Gastroesophageal sphincter (tissue), 4 donors: Measurements from ENCODE around the gene HEYL. TPM values are rescaled to one million over a fixed set of nuclear protein-coding genes. Genes with fewer than 3 reads are reported as not detected.

Experiments
- ATAC-seq: fragments of 150-250 bp; one replicate; pipeline ENCODE4 v1.9.1; 2016; ENCODE audit warnings: mild to moderate bottlenecking, moderate library complexity
- H3K27ac ChIP-seq, 4 donors: fragments of 200-600 bp; sonication (generic) in 3 of 4; 1 replicate in 3 of 4; 2 replicates in 1 of 4; pipeline ENCODE4 v1.5.1; 2016 to 2019
- H3K27me3 ChIP-seq: fragments of 200-600 bp; sonication (generic); one replicate; pipeline ENCODE4 v1.5.1; 2019
- H3K36me3 ChIP-seq, 2 donors: fragments of 200-600 bp; sonication (generic); one replicate each; pipeline ENCODE4 v1.5.1; 2019; ENCODE audit warnings: control low read depth in 1 of 2
- H3K4me1 ChIP-seq, 3 donors: fragments of 200-600 bp; sonication (generic); 1 replicate in 2 of 3; 2 replicates in 1 of 3; pipeline ENCODE4 v1.5.1; 2016 to 2019; ENCODE audit warnings: control low read depth in 2 of 3
- H3K4me3 ChIP-seq, 2 donors: fragments of 200-600 bp; sonication (generic); one replicate each; pipeline ENCODE4 v1.5.1; 2019; ENCODE audit warnings: mild to moderate bottlenecking in 1 of 2, moderate library complexity in 1 of 2
- H3K9me3 ChIP-seq, 3 donors: fragments of 200-600 bp; sonication (generic); one replicate each; pipeline ENCODE4 v1.5.1; 2017 to 2019; ENCODE audit warnings: control low read depth in 2 of 3
- EP300 ChIP-seq: sonication (generic); formaldehyde crosslinking; IDR thresholded peaks from one replicate; pipeline ENCODE4 v1.6.1; 2017; ENCODE audit warnings: antibody characterized with exemption, mild to moderate bottlenecking
- POLR2A ChIP-seq, 2 donors: fragments of 450-650 bp; IDR thresholded peaks; one replicate each; pipeline ENCODE4 v1.6.1; 2017; ENCODE audit warnings: antibody characterized with exemption in 2 of 2, mild to moderate bottlenecking in 2 of 2, moderate library complexity in 1 of 2
- POLR2AphosphoS5 ChIP-seq: sonication (generic); formaldehyde crosslinking; IDR thresholded peaks from one replicate; pipeline ENCODE4 v1.6.1; 2017; ENCODE audit warnings: antibody characterized with exemption
- WGBS, 2 donors: methylation state at CpG; one replicate each; pipeline ENCODE4 v1.1.5; 2018; ENCODE audit warnings: low coverage in 1 of 2; 5-methylcytosine and 5-hydroxymethylcytosine counted together
- total RNA-seq, 4 donors: library from RNA; depleted of rRNA; stranded (reverse); fragments of >200 nt; gene quantifications; one replicate each; pipeline ENCODE4 v1.1.0, GENCODE V29; 2016
- TF ChIP-seq, protein P1 (sequence below), 4 experiments: fragments of 200-600 bp in 2 of 4; fragments of 450-650 bp in 2 of 4; sonication (generic) in 1 of 4; IDR thresholded peaks; one replicate each; pipeline ENCODE4 v1.5.1; 2017 to 2019; ENCODE audit warnings: antibody characterized with exemption in 4 of 4, mild to moderate bottlenecking in 2 of 4, moderate library complexity in 2 of 4

HEYL gene
- total RNA-seq, 4 donors from 2014 or later, result 3.0 to 8.4 (median 6.0) TPM

DNA sequence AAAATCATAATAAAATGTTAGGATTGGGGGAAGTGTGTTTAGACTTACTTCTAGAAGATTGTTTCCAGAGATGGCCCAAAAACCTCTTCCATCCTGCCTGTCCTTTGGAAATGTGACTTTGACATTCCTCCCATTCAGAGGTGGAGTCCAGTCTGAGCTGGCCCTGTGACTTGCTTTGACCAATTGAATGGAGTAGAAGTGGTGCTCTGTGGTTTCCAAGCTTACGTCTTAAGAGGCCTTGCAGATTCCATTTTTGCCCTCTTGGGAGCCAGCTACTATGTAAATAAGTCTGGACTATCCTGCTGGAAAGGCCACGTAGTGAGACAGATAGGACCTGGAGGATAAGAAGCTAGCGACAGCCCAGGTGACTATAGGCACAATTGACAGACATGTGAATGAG, 33.8 kb upstream of the HEYL start:
- Histone ChIP-seq H3K4me3 (no peak overlapping the region), H3K36me3 (no peaks in the 10 kb centered on the region), H3K4me1 (peaks cover 0 to 23% (median 13%) of the 10 kb centered on the region in 3 donors), H3K27ac (no peak overlapping the region), H3K9me3 (no peaks in the 10 kb centered on the region), H3K27me3 (peaks cover 44% of the 10 kb centered on the region)
- 93% methylated on average over 2 of the region's 3 CpGs; no CpG with 5 or more reads in 1 of the 2 donors for WGBS, 2 donors
- ATAC-seq, result no peak
- TF ChIP-seq POLR2A (IDR thresholded peaks at IDR 0.05) (no peak), EP300 (no peak), POLR2AphosphoS5 (no peak)
- TF ChIP-seq, protein P1, sequence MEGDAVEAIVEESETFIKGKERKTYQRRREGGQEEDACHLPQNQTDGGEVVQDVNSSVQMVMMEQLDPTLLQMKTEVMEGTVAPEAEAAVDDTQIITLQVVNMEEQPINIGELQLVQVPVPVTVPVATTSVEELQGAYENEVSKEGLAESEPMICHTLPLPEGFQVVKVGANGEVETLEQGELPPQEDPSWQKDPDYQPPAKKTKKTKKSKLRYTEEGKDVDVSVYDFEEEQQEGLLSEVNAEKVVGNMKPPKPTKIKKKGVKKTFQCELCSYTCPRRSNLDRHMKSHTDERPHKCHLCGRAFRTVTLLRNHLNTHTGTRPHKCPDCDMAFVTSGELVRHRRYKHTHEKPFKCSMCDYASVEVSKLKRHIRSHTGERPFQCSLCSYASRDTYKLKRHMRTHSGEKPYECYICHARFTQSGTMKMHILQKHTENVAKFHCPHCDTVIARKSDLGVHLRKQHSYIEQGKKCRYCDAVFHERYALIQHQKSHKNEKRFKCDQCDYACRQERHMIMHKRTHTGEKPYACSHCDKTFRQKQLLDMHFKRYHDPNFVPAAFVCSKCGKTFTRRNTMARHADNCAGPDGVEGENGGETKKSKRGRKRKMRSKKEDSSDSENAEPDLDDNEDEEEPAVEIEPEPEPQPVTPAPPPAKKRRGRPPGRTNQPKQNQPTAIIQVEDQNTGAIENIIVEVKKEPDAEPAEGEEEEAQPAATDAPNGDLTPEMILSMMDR (IDR thresholded peaks at IDR 0.05), result no peak

DNA sequence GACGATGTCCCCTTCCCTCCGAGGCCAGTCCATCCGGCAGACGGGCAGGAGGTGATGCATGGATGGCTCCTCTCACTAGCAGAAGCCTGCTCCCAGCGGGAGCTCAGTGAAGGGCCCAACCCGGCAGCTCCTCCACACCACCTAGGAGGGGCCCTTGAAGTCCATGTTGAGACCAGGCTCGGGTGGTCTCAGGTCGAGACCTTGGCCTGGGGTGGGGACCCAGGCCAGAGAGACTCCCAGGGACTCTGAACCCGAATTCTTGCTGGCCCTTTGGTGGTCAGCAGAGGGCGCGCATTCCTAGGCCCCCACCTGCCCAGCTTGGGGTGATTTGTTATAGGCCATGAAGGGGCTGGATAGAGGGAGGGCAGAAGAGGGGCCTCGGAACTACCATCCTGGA, 33.1 kb upstream of the HEYL start:
- Histone ChIP-seq H3K9me3 (no peaks in the 10 kb centered on the region), H3K27me3 (peaks cover 47% of the 10 kb centered on the region), H3K4me1 (peaks cover 0 to 23% (median 13%) of the 10 kb centered on the region in 3 donors), H3K36me3 (no peaks in the 10 kb centered on the region), H3K4me3 (peak overlapping the region in 1 of 2 donors; percentile 57), H3K27ac (no peak overlapping the region)
- ATAC-seq, result peak; percentile 19
- WGBS, 2 donors, result 19% methylated on average over 3 of the region's 12 CpGs; no CpG with 5 or more reads in 1 of the 2 donors
- no peak for TF ChIP-seq POLR2A (IDR thresholded peaks at IDR 0.05)
- no peak for TF ChIP-seq POLR2AphosphoS5
- no peak for TF ChIP-seq EP300
- TF ChIP-seq, protein P1 (IDR thresholded peaks at IDR 0.05), result peak in 1 of 4 experiments; percentile 35

DNA sequence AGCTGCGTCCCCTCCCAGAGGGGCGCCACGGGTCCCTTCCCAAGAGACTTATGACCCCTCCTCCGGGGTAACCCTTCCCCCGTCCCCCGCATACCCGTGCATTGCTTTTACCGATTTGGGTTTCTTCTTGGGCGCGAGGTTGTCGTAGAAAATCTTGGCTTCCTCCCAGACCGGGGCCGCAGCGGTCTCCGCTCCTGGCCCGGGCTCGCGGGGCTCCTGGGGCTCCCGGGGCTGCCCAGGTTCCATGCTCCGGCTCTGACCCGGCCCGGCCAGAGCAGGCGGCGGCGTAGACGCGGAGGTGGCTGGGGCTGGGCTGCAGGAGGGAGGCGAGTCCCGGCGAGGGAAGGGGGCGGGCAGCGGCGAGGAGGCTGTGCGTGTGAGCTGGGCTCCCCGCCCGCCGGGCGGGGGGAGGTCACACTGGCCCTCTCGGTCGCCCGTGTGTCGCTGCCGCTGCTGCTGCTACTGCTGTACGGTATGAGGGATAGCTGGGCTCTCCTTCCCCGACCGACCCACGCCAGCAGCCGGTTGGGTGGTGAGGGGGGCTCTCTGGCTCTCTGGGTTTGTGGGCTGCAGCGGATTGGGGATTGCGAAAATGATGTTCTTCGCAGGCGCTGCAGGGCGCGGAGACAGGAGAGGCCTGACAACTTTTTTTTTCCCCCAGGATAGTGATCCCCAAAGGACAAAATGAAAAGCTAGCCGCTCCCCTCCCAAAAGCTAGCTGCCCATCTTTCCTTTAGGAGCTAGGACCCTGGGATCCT, 32.5 kb upstream of the HEYL start, which contains the start of gene NT5C1A:
NT5C1A (minus strand) TSS at position 315 of the 758 bp plus-strand sequence; CDS start at position 246, 69 bp downstream.
- H3K27ac ChIP-seq, result no peak within 1 kb of the TSS
- no peak for TF ChIP-seq POLR2AphosphoS5
- TF ChIP-seq EP300, result no peak
- TF ChIP-seq, protein P1 (IDR thresholded peaks at IDR 0.05), result no peak
- no peak for TF ChIP-seq POLR2A (IDR thresholded peaks at IDR 0.05)
- H3K27me3 ChIP-seq, result peaks cover 51% of the 10 kb centered on the region

DNA sequence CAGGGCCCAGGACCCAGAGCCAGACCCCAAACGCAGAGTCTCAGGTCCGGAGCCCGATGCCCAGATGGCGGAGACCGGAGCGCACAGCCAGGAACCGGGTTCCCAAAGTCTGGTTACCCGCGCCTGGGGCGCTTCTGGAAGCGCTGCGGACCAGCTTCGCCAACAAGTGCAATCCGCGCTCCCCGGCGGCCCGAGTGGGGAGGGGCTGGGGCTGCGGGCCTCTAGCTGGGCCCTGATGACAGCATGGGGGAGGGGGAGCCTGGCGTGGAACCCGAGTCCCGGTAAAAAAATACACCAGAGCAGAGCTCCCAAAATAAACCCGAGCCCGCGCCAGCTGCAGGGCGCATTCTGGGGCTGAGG, 32.0 kb upstream of the HEYL start:
- Histone ChIP-seq H3K4me1 (peaks cover 0 to 23% (median 13%) of the 10 kb centered on the region in 3 donors), H3K9me3 (no peaks in the 10 kb centered on the region), H3K27ac (no peak overlapping the region), H3K36me3 (no peaks in the 10 kb centered on the region), H3K4me3 (peak overlapping the region; percentile 28 to 57), H3K27me3 (peaks cover 57% of the 10 kb centered on the region)
- 0% methylated on average over 11 of the region's 26 CpGs; no CpG with 5 or more reads in 1 of the 2 donors for WGBS, 2 donors
- TF ChIP-seq, protein P1 (IDR thresholded peaks at IDR 0.05), result no peak
- TF ChIP-seq EP300 (no peak), POLR2AphosphoS5 (no peak), POLR2A (IDR thresholded peaks at IDR 0.05) (no peak)
- ATAC-seq, result peak; percentile 54

More for the DNA sequence above, 32.5 kb upstream of the HEYL start, which contains the start of gene NT5C1A:
- 0 to 13% methylated on average over 1 of the region's 55 CpGs for WGBS, 2 donors
- H3K36me3 ChIP-seq, result no peaks in the 10 kb centered on the region
- no peaks in the 10 kb centered on the region for H3K9me3 ChIP-seq
- H3K4me1 ChIP-seq, result peaks cover 0 to 23% (median 13%) of the 10 kb centered on the region in 3 donors
- peak; percentile 40 for ATAC-seq
- H3K4me3 ChIP-seq, result peak within 1 kb of the TSS; percentile 28 to 57
